ENCODE results near the gene ARHGEF12.

Gene ARHGEF12

DNA sequence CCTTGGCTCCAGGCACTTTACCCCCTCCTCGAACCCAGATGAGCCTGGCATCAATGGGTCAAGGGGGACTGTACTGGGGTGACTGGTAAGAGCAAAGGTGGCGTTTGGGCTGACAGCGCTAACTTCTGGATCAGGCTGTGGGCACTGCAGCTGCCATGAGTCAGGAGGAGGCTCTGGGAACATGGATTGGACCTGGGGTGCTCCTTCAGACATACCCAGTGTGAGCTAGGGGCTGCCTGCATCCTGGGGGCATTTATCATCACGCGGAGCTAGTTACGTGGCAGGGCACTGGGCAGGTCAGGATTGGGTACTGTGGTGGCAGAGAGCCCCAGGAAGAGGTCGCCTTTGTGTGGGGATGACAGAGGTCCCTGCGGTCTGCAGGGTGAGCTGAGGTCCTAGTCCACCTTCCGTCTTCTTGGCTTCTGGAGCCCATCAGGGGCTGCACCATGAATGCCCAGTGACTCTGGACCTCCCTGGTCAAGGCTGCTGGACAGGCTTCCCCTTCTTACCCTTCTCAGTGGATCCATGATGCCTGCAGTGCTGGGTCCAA, 188.4 kb downstream of the ARHGEF12 start:
- WGBS (ENCODE audit: extremely low coverage, insufficient coverage, low lambda C conversion rate): no CpG with 5 or more reads among the region's 9 CpGs
- no peak overlapping the region for H2BK5ac ChIP-seq (ENCODE audit: low read length)

DNA sequence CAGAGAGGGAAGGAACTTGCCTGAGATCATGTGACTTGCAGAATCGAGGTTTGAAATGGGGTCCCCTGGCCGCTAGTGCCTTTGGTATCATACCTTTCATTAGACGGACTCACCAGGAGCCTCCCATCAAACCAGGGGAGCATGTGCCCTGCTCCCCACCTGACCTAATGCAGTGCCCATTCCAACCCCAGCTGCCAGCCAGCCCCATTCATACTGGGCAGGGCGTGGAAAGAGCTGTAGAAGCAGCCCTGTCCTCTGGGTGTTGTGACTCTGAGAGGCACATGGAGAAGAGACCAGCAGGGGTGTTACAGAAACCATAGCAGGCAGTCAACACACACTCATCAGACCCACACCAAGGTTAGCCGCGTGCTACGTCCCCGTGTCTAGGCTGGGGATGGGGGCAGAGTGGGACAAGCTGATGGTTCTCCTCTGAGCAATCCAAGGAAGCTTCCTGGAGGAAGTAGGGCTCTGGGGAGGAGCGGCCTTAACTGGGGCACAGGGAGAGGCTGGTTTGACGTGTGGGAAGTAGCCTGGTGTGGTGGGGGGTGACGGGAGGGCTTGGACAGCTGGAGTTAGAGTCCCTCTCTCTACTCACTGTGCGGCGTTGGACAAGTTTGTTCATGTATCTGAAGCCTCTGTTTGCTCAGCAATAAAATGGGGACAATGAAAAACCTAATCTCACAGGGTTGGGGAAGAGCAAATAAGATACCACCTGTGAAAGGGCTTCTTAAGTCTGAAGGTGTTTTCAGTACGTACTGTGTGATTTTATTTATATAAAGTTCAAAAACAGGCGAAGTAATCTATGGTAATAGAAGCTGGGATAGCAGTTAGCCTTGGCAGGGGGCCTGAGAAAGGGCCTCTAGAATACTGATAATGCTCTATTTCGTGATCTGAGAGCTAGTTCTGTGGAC, 189.3 kb downstream of the ARHGEF12 start:
- H3K4me3 ChIP-seq (ENCODE audit: low read length): no peak overlapping the region
- no CpG with 5 or more reads among the region's 16 CpGs for WGBS (ENCODE audit: extremely low coverage, insufficient coverage, low lambda C conversion rate)
- H3K4me1 ChIP-seq (ENCODE audit: control insufficient read depth, low read depth, low read length): peaks cover 2% of the 10 kb centered on the region
- no peaks in the 10 kb centered on the region for H3K79me2 ChIP-seq (ENCODE audit: control insufficient read depth, insufficient read depth, low read length)
- no peak overlapping the region for H3K27ac ChIP-seq (ENCODE audit: low read depth, low read length)
- H2BK5ac ChIP-seq (ENCODE audit: low read length): no peak overlapping the region
- no peak overlapping the region for H3K56ac ChIP-seq (ENCODE audit: low read length)
- no peaks in the 10 kb centered on the region for H3K27me3 ChIP-seq (ENCODE audit: insufficient read depth, low read length, poor library complexity)
- no peak overlapping the region for H3K23ac ChIP-seq (ENCODE audit: low read length)
- no peaks in the 10 kb centered on the region for H3K36me3 ChIP-seq (ENCODE audit: control insufficient read depth, insufficient read depth, low read length)
- no peak overlapping the region for H2AK5ac ChIP-seq (ENCODE audit: low read length)
- H3K4ac ChIP-seq (ENCODE audit: low read depth, low read length): no peak overlapping the region
- H3K18ac ChIP-seq (ENCODE audit: low read length): no peak overlapping the region
- H3K79me1 ChIP-seq (ENCODE audit: low read length): no peaks in the 10 kb centered on the region
- H4K5ac ChIP-seq (ENCODE audit: low read length): no peak overlapping the region
- DNase-seq: no peak
- H3K9ac ChIP-seq (ENCODE audit: low read length): no peak overlapping the region
- no peak overlapping the region for H4K8ac ChIP-seq (ENCODE audit: low read depth, low read length)
- no peak overlapping the region for H2BK15ac ChIP-seq (replicated peaks; ENCODE audit: low read depth)
- H2BK120ac ChIP-seq (ENCODE audit: low read depth, low read length): no peak overlapping the region
- no peak overlapping the region for H3K4me2 ChIP-seq (ENCODE audit: low read length)

More for the DNA sequence above, 188.4 kb downstream of the ARHGEF12 start:
- no peaks in the 10 kb centered on the region for H3K79me2 ChIP-seq (ENCODE audit: control insufficient read depth, insufficient read depth, low read length)
- no peaks in the 10 kb centered on the region for H3K27me3 ChIP-seq (ENCODE audit: insufficient read depth, low read length, poor library complexity)
- no peak overlapping the region for H2BK15ac ChIP-seq (replicated peaks; ENCODE audit: low read depth)
- no peak overlapping the region for H3K9ac ChIP-seq (ENCODE audit: low read length)
- H3K36me3 ChIP-seq (ENCODE audit: control insufficient read depth, insufficient read depth, low read length): no peaks in the 10 kb centered on the region
- no peak overlapping the region for H2AK5ac ChIP-seq (ENCODE audit: low read length)
- no peak overlapping the region for H4K5ac ChIP-seq (ENCODE audit: low read length)
- H3K4ac ChIP-seq (ENCODE audit: low read depth, low read length): no peak overlapping the region
- no peak for DNase-seq
- H3K27ac ChIP-seq (ENCODE audit: low read depth, low read length): no peak overlapping the region
- no peak overlapping the region for H3K4me2 ChIP-seq (ENCODE audit: low read length)
- H2BK120ac ChIP-seq (ENCODE audit: low read depth, low read length): no peak overlapping the region
- H4K8ac ChIP-seq (ENCODE audit: low read depth, low read length): no peak overlapping the region
- peaks cover 2% of the 10 kb centered on the region for H3K4me1 ChIP-seq (ENCODE audit: control insufficient read depth, low read depth, low read length)
- no peak overlapping the region for H3K18ac ChIP-seq (ENCODE audit: low read length)
- H3K79me1 ChIP-seq (ENCODE audit: low read length): no peaks in the 10 kb centered on the region
- H3K56ac ChIP-seq (ENCODE audit: low read length): no peak overlapping the region
- peak overlapping the region; percentile 50 for H3K23ac ChIP-seq (ENCODE audit: low read length)
- no peak overlapping the region for H3K4me3 ChIP-seq (ENCODE audit: low read length)

DNA sequence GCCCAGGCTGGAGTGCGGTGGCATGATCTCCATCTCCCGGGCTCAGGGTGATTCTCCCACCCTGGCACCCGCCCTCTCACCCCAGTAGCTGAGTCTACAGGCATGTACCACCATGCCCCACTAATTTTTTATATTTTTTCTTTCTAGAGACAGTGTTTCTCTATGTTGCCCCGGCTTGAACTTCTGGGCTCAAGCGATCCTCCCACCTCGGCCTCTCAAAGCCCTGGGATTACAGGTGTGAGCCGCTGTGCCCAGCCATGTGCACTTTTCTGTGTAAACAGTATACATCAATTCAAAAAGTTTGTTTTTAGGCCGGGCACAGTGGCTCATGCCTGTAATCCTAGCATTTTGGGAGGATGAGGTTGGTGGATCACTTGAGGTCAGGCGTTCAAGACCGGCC, 190.0 kb downstream of the ARHGEF12 start:
- Histone ChIP-seq H3K56ac (ENCODE audit: low read length) (no peak overlapping the region), H2AK5ac (ENCODE audit: low read length) (no peak overlapping the region), H3K79me2 (ENCODE audit: control insufficient read depth, insufficient read depth, low read length) (no peaks in the 10 kb centered on the region), H3K27ac (ENCODE audit: low read depth, low read length) (no peak overlapping the region), H3K4me3 (ENCODE audit: low read length) (no peak overlapping the region), H2BK120ac (ENCODE audit: low read depth, low read length) (no peak overlapping the region), H3K9ac (ENCODE audit: low read length) (no peak overlapping the region), H2BK5ac (ENCODE audit: low read length) (no peak overlapping the region), H3K4ac (ENCODE audit: low read depth, low read length) (no peak overlapping the region), H4K8ac (ENCODE audit: low read depth, low read length) (no peak overlapping the region), H3K36me3 (ENCODE audit: control insufficient read depth, insufficient read depth, low read length) (no peaks in the 10 kb centered on the region), H4K5ac (ENCODE audit: low read length) (no peak overlapping the region), H3K4me1 (ENCODE audit: control insufficient read depth, low read depth, low read length) (peaks cover 2% of the 10 kb centered on the region), H2BK15ac (replicated peaks; ENCODE audit: low read depth) (no peak overlapping the region), H3K27me3 (ENCODE audit: insufficient read depth, low read length, poor library complexity) (no peaks in the 10 kb centered on the region), H3K79me1 (ENCODE audit: low read length) (no peaks in the 10 kb centered on the region), H3K23ac (ENCODE audit: low read length) (no peak overlapping the region), H3K4me2 (ENCODE audit: low read length) (no peak overlapping the region), H3K18ac (ENCODE audit: low read length) (no peak overlapping the region)
- no peak for DNase-seq
- no CpG with 5 or more reads among the region's 10 CpGs for WGBS (ENCODE audit: extremely low coverage, insufficient coverage, low lambda C conversion rate)

DNA sequence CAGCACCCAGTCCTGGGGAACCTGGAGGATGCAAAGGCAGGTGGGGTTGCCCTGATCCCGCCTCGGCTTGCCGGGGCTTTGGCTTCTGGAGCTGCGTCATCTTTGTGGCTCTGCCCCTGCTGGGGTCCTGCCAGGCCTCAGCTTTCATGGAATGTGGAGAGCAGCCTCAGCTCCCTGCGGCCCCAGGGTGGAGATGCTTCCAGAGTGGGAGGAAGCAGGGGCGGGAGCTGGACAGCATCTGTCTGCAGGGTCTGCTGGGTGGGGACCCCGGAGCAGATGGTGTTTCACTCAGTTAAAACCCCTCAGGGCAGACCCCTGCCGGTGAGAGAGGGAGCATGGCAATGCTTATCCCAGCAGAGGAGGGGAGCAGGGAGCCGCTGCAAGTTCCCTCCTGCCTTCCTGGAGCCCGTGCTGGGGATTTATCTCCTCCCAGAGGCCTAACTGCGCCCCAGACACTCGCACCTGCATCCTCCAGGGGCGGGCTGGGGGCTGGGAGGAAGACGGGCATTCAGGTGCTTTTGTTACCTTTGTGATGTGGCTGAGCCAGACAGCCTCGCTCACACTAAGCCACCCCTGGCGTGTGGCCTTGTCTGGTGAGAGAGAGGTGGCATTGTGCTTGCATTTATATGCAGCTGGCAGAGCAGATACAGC, 191.0 kb downstream of the ARHGEF12 start:
- no peak overlapping the region for H2BK15ac ChIP-seq (replicated peaks; ENCODE audit: low read depth)
- H3K4me2 ChIP-seq (ENCODE audit: low read length): no peak overlapping the region
- no peak overlapping the region for H3K27ac ChIP-seq (ENCODE audit: low read depth, low read length)
- DNase-seq: peak; percentile 83
- H3K9ac ChIP-seq (ENCODE audit: low read length): no peak overlapping the region
- no peaks in the 10 kb centered on the region for H3K27me3 ChIP-seq (ENCODE audit: insufficient read depth, low read length, poor library complexity)
- peaks cover 2% of the 10 kb centered on the region for H3K4me1 ChIP-seq (ENCODE audit: control insufficient read depth, low read depth, low read length)
- H4K8ac ChIP-seq (ENCODE audit: low read depth, low read length): no peak overlapping the region
- H2BK5ac ChIP-seq (ENCODE audit: low read length): no peak overlapping the region
- no CpG with 5 or more reads among the region's 16 CpGs for WGBS (ENCODE audit: extremely low coverage, insufficient coverage, low lambda C conversion rate)
- H3K56ac ChIP-seq (ENCODE audit: low read length): no peak overlapping the region
- no peak overlapping the region for H3K4me3 ChIP-seq (ENCODE audit: low read length)
- H2AK5ac ChIP-seq (ENCODE audit: low read length): no peak overlapping the region
- no peak overlapping the region for H2BK120ac ChIP-seq (ENCODE audit: low read depth, low read length)
- no peaks in the 10 kb centered on the region for H3K36me3 ChIP-seq (ENCODE audit: control insufficient read depth, insufficient read depth, low read length)
- no peak overlapping the region for H3K4ac ChIP-seq (ENCODE audit: low read depth, low read length)
- H3K79me1 ChIP-seq (ENCODE audit: low read length): no peaks in the 10 kb centered on the region
- no peak overlapping the region for H4K5ac ChIP-seq (ENCODE audit: low read length)
- no peak overlapping the region for H3K23ac ChIP-seq (ENCODE audit: low read length)
- no peaks in the 10 kb centered on the region for H3K79me2 ChIP-seq (ENCODE audit: control insufficient read depth, insufficient read depth, low read length)
- no peak overlapping the region for H3K18ac ChIP-seq (ENCODE audit: low read length)

DNA sequence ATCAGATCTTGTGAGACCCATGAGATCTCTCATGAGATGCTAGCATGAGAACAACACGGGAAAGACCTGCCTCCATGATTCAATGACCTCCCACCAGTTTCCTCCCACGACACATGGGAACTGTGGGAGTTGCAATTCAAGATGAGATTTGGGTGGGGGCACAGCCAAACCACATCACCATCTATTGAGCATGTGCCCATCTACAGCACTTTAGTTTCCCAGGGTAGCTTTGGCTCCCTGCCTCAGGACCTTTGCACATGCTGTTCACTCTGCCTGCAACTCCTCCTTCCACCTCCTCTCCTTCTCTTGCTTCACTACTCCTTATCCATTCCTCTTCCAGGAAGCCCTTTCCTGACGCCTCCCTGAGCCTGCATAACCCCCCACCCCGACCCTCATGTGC, 192.5 kb downstream of the ARHGEF12 start:
- Histone ChIP-seq H4K5ac (ENCODE audit: low read length) (no peak overlapping the region), H3K56ac (ENCODE audit: low read length) (no peak overlapping the region), H4K8ac (ENCODE audit: low read depth, low read length) (no peak overlapping the region), H3K9ac (ENCODE audit: low read length) (no peak overlapping the region), H3K79me1 (ENCODE audit: low read length) (no peaks in the 10 kb centered on the region), H3K36me3 (ENCODE audit: control insufficient read depth, insufficient read depth, low read length) (no peaks in the 10 kb centered on the region), H3K4me3 (ENCODE audit: low read length) (no peak overlapping the region), H3K4me2 (ENCODE audit: low read length) (no peak overlapping the region), H3K79me2 (ENCODE audit: control insufficient read depth, insufficient read depth, low read length) (no peaks in the 10 kb centered on the region), H3K27me3 (ENCODE audit: insufficient read depth, low read length, poor library complexity) (no peaks in the 10 kb centered on the region), H2BK15ac (replicated peaks; ENCODE audit: low read depth) (no peak overlapping the region), H2AK5ac (ENCODE audit: low read length) (no peak overlapping the region), H3K23ac (ENCODE audit: low read length) (no peak overlapping the region), H3K4ac (ENCODE audit: low read depth, low read length) (no peak overlapping the region), H2BK5ac (ENCODE audit: low read length) (no peak overlapping the region), H3K18ac (ENCODE audit: low read length) (no peak overlapping the region), H3K4me1 (ENCODE audit: control insufficient read depth, low read depth, low read length) (no peaks in the 10 kb centered on the region), H3K27ac (ENCODE audit: low read depth, low read length) (no peak overlapping the region), H2BK120ac (ENCODE audit: low read depth, low read length) (no peak overlapping the region)
- no peak for DNase-seq
- WGBS (ENCODE audit: extremely low coverage, insufficient coverage, low lambda C conversion rate): no CpG with 5 or more reads among the region's 4 CpGs

Measured in mesendoderm (in vitro differentiated cells).